Large intestine (tissue), 3 donors: ENCODE measurements around the gene TRIM65. TPM values are rescaled to one million over a fixed set of nuclear protein-coding genes. Genes with fewer than 3 reads are reported as not detected.

Source experiments
- DNase-seq, 2 donors: peaks; one replicate each; pipeline versions ENCODE4 v3.0.0 to v3.0.0-alpha.2; 2013
- H3K27ac ChIP-seq: one replicate; pipeline ENCODE4 v1.5.1; 2013; ENCODE audit warnings: low read length
- H3K27me3 ChIP-seq: 2 replicates; pipeline ENCODE4 v1.6.1; 2013; ENCODE audit warnings: low read length; ENCODE audit not compliant: control insufficient read depth, insufficient read depth
- H3K36me3 ChIP-seq: 2 replicates; pipeline ENCODE4 v1.6.1; 2013; ENCODE audit warnings: low read length; ENCODE audit not compliant: control insufficient read depth, insufficient read depth
- H3K4me1 ChIP-seq: one replicate; pipeline ENCODE4 v1.6.1; 2013; ENCODE audit warnings: low read length; ENCODE audit not compliant: control insufficient read depth, insufficient read depth
- H3K4me3 ChIP-seq: one replicate; pipeline ENCODE4 v1.5.1; 2013; ENCODE audit warnings: low read length
- H3K9me3 ChIP-seq: one replicate; pipeline ENCODE4 v1.6.1; 2013; ENCODE audit warnings: mild to moderate bottlenecking, low read depth, low read length, moderate library complexity; ENCODE audit not compliant: control insufficient read depth
- WGBS: methylation state at CpG from one replicate; pipeline ENCODE4 v1.1.5; 2013; ENCODE audit warnings: low lambda C conversion rate; ENCODE audit not compliant: insufficient coverage; 5-methylcytosine and 5-hydroxymethylcytosine counted together
- polyA plus RNA-seq: library from polyadenylated mRNA; unstranded; fragments of 120-200 nt; gene quantifications from one replicate; pipeline ENCODE4 v1.2.1, GENCODE V29; 2013

Gene TRIM65
- polyA plus RNA-seq, 1 donor, result 18.7 TPM

- Histone ChIP-seq H3K27me3 (no peaks in the 10 kb centered on the region), H3K36me3 (peaks cover 42% of the 10 kb centered on the region), H3K4me1 (peaks cover 19% of the 10 kb centered on the region), H3K9me3 (no peaks in the 10 kb centered on the region), H3K4me3 (peak overlapping the region; percentile 78), H3K27ac (peak overlapping the region; percentile 65)
- DNase-seq, result no peak
- 100% methylated on average over 1 of the region's 37 CpGs for WGBS
Observed at GRCh38 chr17:75897160-75898019, 639 bp upstream of the TRIM65 start.

GRCh38 chr17:75895370-75896155 is 1.2 kb downstream of the TRIM65 start:
- 93% methylated on average over 2 of the region's 28 CpGs for WGBS
- peak overlapping the region; percentile 87 for H3K27ac ChIP-seq
- DNase-seq, result peak in 1 of 2 donors; percentile 41
- H3K36me3 ChIP-seq, result peaks cover 43% of the 10 kb centered on the region
- peaks cover 28% of the 10 kb centered on the region for H3K4me1 ChIP-seq
- peak overlapping the region; percentile 78 for H3K4me3 ChIP-seq
- peaks cover 5% of the 10 kb centered on the region for H3K9me3 ChIP-seq
- no peaks in the 10 kb centered on the region for H3K27me3 ChIP-seq

GRCh38 chr17:75894049-75894733 is 2.6 kb downstream of the TRIM65 start:
- Histone ChIP-seq H3K27me3 (no peaks in the 10 kb centered on the region), H3K4me3 (no peak overlapping the region), H3K4me1 (peaks cover 28% of the 10 kb centered on the region), H3K9me3 (peaks cover 5% of the 10 kb centered on the region), H3K36me3 (peaks cover 40% of the 10 kb centered on the region), H3K27ac (no peak overlapping the region)
- no CpG with 5 or more reads among the region's 22 CpGs for WGBS
- DNase-seq, result no peak

- Histone ChIP-seq H3K4me1 (peaks cover 28% of the 10 kb centered on the region), H3K27me3 (no peaks in the 10 kb centered on the region)
Observed at GRCh38 chr17:75893305-75894048, 3.3 kb downstream of the TRIM65 start.

GRCh38 chr17:75892556-75893224 is 4.1 kb downstream of the TRIM65 start:
- no CpG with 5 or more reads among the region's 16 CpGs for WGBS
- Histone ChIP-seq H3K27me3 (no peaks in the 10 kb centered on the region), H3K4me1 (peaks cover 28% of the 10 kb centered on the region), H3K27ac (no peak overlapping the region), H3K36me3 (peaks cover 30% of the 10 kb centered on the region), H3K4me3 (no peak overlapping the region), H3K9me3 (peaks cover 5% of the 10 kb centered on the region)
- DNase-seq, result no peak

More at GRCh38 chr17:75893305-75894048, 3.3 kb downstream of the TRIM65 start:
- Histone ChIP-seq H3K9me3 (peaks cover 5% of the 10 kb centered on the region), H3K36me3 (peaks cover 35% of the 10 kb centered on the region), H3K4me3 (no peak overlapping the region), H3K27ac (no peak overlapping the region)
- WGBS, result 92% methylated on average over 6 of the region's 18 CpGs
- DNase-seq, result no peak

DNA sequence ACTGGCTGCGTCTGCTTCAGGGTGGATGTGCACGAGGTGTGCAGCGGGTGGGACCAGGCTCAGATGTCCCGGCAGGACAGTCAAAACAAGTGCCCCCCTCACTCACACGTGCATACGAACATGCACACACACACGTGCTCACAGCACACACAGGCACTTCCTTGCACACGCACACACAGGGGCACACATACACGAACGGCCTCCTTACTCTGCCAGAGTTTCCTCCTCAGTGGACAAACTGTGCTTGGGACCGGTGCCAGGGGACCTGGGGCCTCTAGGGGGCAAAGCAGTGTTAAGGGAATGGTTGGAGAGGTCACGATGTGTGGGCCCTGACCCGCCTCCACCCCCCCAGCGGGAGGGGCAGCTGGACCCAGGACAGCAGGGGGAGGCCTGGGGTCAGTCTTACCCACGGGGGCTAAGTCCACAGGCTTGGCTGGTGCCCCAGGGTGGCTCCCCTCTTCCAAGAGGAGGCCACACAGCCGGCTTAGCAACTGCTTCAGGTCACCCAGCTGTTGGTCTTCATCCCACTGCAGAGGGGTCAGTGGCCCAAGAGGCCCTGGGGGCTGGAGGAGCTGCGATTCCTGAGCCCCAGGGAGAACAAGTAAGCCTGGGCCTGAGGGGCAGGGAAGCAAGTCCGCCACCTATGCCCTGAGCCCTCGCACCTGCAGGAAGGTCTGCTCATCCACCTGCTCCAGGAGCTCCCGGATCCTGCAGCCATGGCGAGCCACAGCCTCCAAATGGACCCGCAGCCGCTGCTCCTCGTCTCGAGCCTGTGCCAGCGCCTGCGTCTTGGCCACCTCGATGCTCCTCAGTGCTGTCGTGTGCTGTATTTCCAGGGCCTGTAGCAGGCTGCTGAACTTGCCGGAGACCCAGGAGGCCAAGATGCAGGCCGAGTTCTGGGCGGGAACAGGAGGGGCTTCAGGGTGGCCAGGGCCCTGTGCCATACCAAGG is 4.9 kb downstream of the TRIM65 start:
- no peak overlapping the region for H3K4me3 ChIP-seq
- H3K4me1 ChIP-seq, result peaks cover 23% of the 10 kb centered on the region
- peak in 1 of 2 donors; percentile 52 for DNase-seq
- WGBS, result no CpG with 5 or more reads among the region's 32 CpGs
- no peak overlapping the region for H3K27ac ChIP-seq
- H3K36me3 ChIP-seq, result peaks cover 30% of the 10 kb centered on the region
- no peaks in the 10 kb centered on the region for H3K27me3 ChIP-seq
- H3K9me3 ChIP-seq, result peaks cover 5% of the 10 kb centered on the region

GRCh38 chr17:75891022-75891604 is 5.6 kb downstream of the TRIM65 start:
- Histone ChIP-seq H3K4me3 (no peak overlapping the region), H3K36me3 (peaks cover 30% of the 10 kb centered on the region), H3K4me1 (peaks cover 23% of the 10 kb centered on the region), H3K27ac (no peak overlapping the region), H3K27me3 (no peaks in the 10 kb centered on the region), H3K9me3 (peaks cover 5% of the 10 kb centered on the region)
- peak in 1 of 2 donors; percentile 35 for DNase-seq
- WGBS, result 93% methylated on average over 3 of the region's 31 CpGs

DNA sequence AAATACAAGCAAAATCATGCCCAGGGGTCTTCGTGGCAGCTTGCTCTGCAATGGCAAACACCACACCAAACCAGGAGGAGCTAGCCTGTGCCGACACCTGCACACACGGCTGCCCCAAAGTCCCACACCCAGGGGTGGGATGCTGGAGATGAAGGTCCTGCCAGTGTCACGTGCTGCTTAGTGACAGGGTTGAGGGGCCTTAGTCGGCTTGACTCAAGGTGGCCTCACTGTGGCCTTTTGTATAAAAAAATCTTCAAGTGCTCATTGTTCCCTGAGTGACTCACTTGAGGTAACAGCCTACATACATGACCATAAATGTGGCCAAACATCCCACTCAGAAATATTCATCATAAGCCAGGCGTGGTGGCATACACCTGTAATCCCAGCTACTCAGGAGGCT is 7.3 kb downstream of the TRIM65 start:
- Histone ChIP-seq H3K4me1 (peaks cover 12% of the 10 kb centered on the region), H3K4me3 (no peak overlapping the region), H3K27ac (no peak overlapping the region), H3K36me3 (peaks cover 30% of the 10 kb centered on the region), H3K9me3 (peaks cover 5% of the 10 kb centered on the region), H3K27me3 (no peaks in the 10 kb centered on the region)
- DNase-seq, result no peak
- no CpG with 5 or more reads among the region's 6 CpGs for WGBS
